ENCODE measurements around the gene CDH4. TPM values are rescaled to one million over a fixed set of nuclear protein-coding genes. Genes with fewer than 3 reads are reported as not detected.

Gene CDH4
- total RNA-seq, 1 experiment from 2014 or later: not detected

GRCh38 chr20:61222699-61223098 lies 29.4 kb upstream of the CDH4 start:
- TF ChIP-seq EZH2 (IDR thresholded peaks at IDR 0.05; ENCODE audit: low read depth): no peak
- TF ChIP-seq, protein P1, sequence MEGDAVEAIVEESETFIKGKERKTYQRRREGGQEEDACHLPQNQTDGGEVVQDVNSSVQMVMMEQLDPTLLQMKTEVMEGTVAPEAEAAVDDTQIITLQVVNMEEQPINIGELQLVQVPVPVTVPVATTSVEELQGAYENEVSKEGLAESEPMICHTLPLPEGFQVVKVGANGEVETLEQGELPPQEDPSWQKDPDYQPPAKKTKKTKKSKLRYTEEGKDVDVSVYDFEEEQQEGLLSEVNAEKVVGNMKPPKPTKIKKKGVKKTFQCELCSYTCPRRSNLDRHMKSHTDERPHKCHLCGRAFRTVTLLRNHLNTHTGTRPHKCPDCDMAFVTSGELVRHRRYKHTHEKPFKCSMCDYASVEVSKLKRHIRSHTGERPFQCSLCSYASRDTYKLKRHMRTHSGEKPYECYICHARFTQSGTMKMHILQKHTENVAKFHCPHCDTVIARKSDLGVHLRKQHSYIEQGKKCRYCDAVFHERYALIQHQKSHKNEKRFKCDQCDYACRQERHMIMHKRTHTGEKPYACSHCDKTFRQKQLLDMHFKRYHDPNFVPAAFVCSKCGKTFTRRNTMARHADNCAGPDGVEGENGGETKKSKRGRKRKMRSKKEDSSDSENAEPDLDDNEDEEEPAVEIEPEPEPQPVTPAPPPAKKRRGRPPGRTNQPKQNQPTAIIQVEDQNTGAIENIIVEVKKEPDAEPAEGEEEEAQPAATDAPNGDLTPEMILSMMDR (conservative IDR thresholded peaks at IDR 0.05): no peak
- ChIA-PET POLR2A (ENCODE audit: unreplicated experiment) (no interaction called here), CTCF (no interaction called here)
- no peak overlapping the region for H3K4me3 ChIP-seq
- no peak overlapping the region for H3K27ac ChIP-seq
- H3K27me3 ChIP-seq (ENCODE audit: insufficient read depth, low read depth): peaks cover 80% of the 10 kb centered on the region
- H3K36me3 ChIP-seq (ENCODE audit: low read depth): no peaks in the 10 kb centered on the region
- no peaks in the 10 kb centered on the region for H3K9me2 ChIP-seq (ENCODE audit: insufficient read depth)
- H2AFZ ChIP-seq: no peak overlapping the region
- DNase-seq: no peak
- no peaks in the 10 kb centered on the region for H3K9me3 ChIP-seq (ENCODE audit: insufficient read depth, low read depth)
- intact Hi-C loops (cut with micrococcal nuclease; ENCODE audit: unreplicated experiment): no loop called here
- no TSS peak for BruUV-seq (replicated peaks)
- no peaks in the 10 kb centered on the region for H4K20me1 ChIP-seq (ENCODE audit: insufficient read depth)
- H3F3A ChIP-seq (ENCODE audit: insufficient read depth, low read depth): no peaks in the 10 kb centered on the region
- H3K4me2 ChIP-seq: no peak overlapping the region
- H3K79me2 ChIP-seq (ENCODE audit: low read depth): no peaks in the 10 kb centered on the region
- no peaks in the 10 kb centered on the region for H3K4me1 ChIP-seq (replicated peaks; ENCODE audit: insufficient read depth)

DNA sequence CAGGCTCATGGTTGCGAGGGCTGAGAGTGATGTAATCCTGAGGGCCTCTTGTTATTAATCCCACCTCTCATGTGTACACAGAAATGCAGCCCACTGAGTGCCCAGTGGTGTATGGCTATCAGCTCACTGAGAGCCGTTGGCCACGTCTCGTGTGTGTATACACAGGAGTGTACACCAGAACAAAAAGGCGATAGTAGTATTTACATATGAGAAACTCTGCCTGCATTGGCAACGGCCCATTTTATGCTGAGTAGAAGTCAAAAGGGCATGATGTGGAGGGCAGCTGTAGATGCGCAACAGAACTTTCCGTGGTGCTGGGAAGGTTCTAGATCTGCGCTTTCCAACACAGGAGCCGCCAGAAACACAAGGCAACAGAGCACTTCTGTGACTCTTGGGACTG lies 28.9 kb upstream of the CDH4 start:
- ChIA-PET CTCF (no interaction called here), POLR2A (ENCODE audit: unreplicated experiment) (no interaction called here)
- intact Hi-C loops (cut with micrococcal nuclease; ENCODE audit: unreplicated experiment): no loop called here
- H3K9me2 ChIP-seq (ENCODE audit: insufficient read depth): no peaks in the 10 kb centered on the region
- H3K36me3 ChIP-seq (ENCODE audit: low read depth): no peaks in the 10 kb centered on the region
- no peaks in the 10 kb centered on the region for H3F3A ChIP-seq (ENCODE audit: insufficient read depth, low read depth)
- TF ChIP-seq EZH2 (IDR thresholded peaks at IDR 0.05; ENCODE audit: low read depth): no peak
- TF ChIP-seq, protein P1 (conservative IDR thresholded peaks at IDR 0.05): no peak
- H3K4me1 ChIP-seq (replicated peaks; ENCODE audit: insufficient read depth): no peaks in the 10 kb centered on the region
- H4K20me1 ChIP-seq (ENCODE audit: insufficient read depth): no peaks in the 10 kb centered on the region
- no peaks in the 10 kb centered on the region for H3K79me2 ChIP-seq (ENCODE audit: low read depth)
- no TSS peak for BruUV-seq (replicated peaks)
- H2AFZ ChIP-seq: no peak overlapping the region
- no peak for DNase-seq
- H3K9me3 ChIP-seq (ENCODE audit: insufficient read depth, low read depth): no peaks in the 10 kb centered on the region
- no peak overlapping the region for H3K4me2 ChIP-seq
- no peak overlapping the region for H3K4me3 ChIP-seq
- peaks cover 84% of the 10 kb centered on the region for H3K27me3 ChIP-seq (ENCODE audit: insufficient read depth, low read depth)
- no peak overlapping the region for H3K27ac ChIP-seq

- Histone ChIP-seq H3K4me2 (no peak overlapping the region), H3K9me3 (ENCODE audit: insufficient read depth, low read depth) (no peaks in the 10 kb centered on the region), H3K79me2 (ENCODE audit: low read depth) (no peaks in the 10 kb centered on the region), H3K36me3 (ENCODE audit: low read depth) (no peaks in the 10 kb centered on the region), H3K4me3 (no peak overlapping the region), H3K4me1 (replicated peaks; ENCODE audit: insufficient read depth) (no peaks in the 10 kb centered on the region), H4K20me1 (ENCODE audit: insufficient read depth) (no peaks in the 10 kb centered on the region; the same call in 1 of the 2 replicates), H2AFZ (no peak overlapping the region), H3K27me3 (ENCODE audit: insufficient read depth, low read depth) (peaks cover 57% of the 10 kb centered on the region), H3K9me2 (ENCODE audit: insufficient read depth) (no peaks in the 10 kb centered on the region), H3K27ac (no peak overlapping the region), H3F3A (ENCODE audit: insufficient read depth, low read depth) (no peaks in the 10 kb centered on the region)
- intact Hi-C loops (cut with micrococcal nuclease; ENCODE audit: unreplicated experiment): no loop called here
- CTCF ChIA-PET: no interaction called here
- POLR2A ChIA-PET (ENCODE audit: unreplicated experiment): no interaction called here
- no TSS peak for BruUV-seq (replicated peaks)
- TF ChIP-seq, protein P1 (conservative IDR thresholded peaks at IDR 0.05): no peak
- no peak for TF ChIP-seq EZH2 (IDR thresholded peaks at IDR 0.05; ENCODE audit: low read depth)
- DNase-seq: no peak
These were observed 21.9 kb upstream of the CDH4 start for GRCh38 chr20:61230166-61230565.
